Hippocampal formation (tissue), 2 donors: ENCODE measurements around the gene TTC36.
"Not testable (repeated sequence)": the region's sequence is repeated elsewhere in the genome, so short reads cannot be mapped to it uniquely, and the experiment has no call there.

Source experiments
- DNase-seq, 2 donors: peaks; one replicate each; lab custom pipeline; 2025; lab: John Stamatoyannopoulos, UW

TTC36 gene

GRCh38 chr11:118532091-118532490 lies 4.8 kb downstream of the TTC36 start:
- DNase-seq: no peak

GRCh38 chr11:118532852-118533768 lies 5.8 kb downstream of the TTC36 start:
- DNase-seq: no peak

GRCh38 chr11:118533769-118534729 lies 6.8 kb downstream of the TTC36 start:
- peak in 1 of 2 donors; percentile 26 for DNase-seq

GRCh38 chr11:118535261-118535660 lies 8.0 kb downstream of the TTC36 start:
- DNase-seq: no peak

GRCh38 chr11:118536726-118537125 lies 9.5 kb downstream of the TTC36 start:
- DNase-seq: no peak

- DNase-seq: no peak
Observed at GRCh38 chr11:118537409-118537980, 10.2 kb downstream of the TTC36 start.

GRCh38 chr11:118544010-118544646 lies 16.9 kb downstream of the TTC36 start:
- DNase-seq: no peak

GRCh38 chr11:118544647-118545010 lies 17.4 kb downstream of the TTC36 start:
- no peak for DNase-seq

GRCh38 chr11:118545533-118545932 lies 18.3 kb downstream of the TTC36 start:
- no peak for DNase-seq

- DNase-seq: no peak
Observed at GRCh38 chr11:118547132-118547531, 19.9 kb downstream of the TTC36 start.

- no peak for DNase-seq
Observed at GRCh38 chr11:118552341-118552740, 25.1 kb downstream of the TTC36 start.

GRCh38 chr11:118560806-118561205 lies 33.5 kb downstream of the TTC36 start:
- DNase-seq: no peak

- no peak for DNase-seq
Observed at GRCh38 chr11:118565051-118565450, 37.8 kb downstream of the TTC36 start.

GRCh38 chr11:118569670-118570069 lies 42.4 kb downstream of the TTC36 start:
- no peak for DNase-seq

- DNase-seq: no peak
Observed at GRCh38 chr11:118570787-118571186, 43.5 kb downstream of the TTC36 start.

GRCh38 chr11:118571701-118572060 lies 44.4 kb downstream of the TTC36 start:
- DNase-seq: not testable (repeated sequence)

- peak; percentile 60 to 82 for DNase-seq
Observed at GRCh38 chr11:118572061-118572980, 45.0 kb downstream of the TTC36 start, which contains the start of gene ARCN1. Gene ARCN1, plus strand, starts transcription at chr11:118572409. Its CDS starts 139 bp downstream, at chr11:118572548.

- DNase-seq: no peak
Observed at GRCh38 chr11:118572981-118573550, 45.8 kb downstream of the TTC36 start.

- DNase-seq: no peak
Observed at GRCh38 chr11:118574636-118575035, 47.4 kb downstream of the TTC36 start.

GRCh38 chr11:118577995-118578394 lies 50.7 kb downstream of the TTC36 start:
- not testable (repeated sequence) for DNase-seq
